Neural progenitor cell (in vitro differentiated cells): ENCODE results near the gene VIPR1. TPM values are rescaled to one million over a fixed set of nuclear protein-coding genes. Genes with fewer than 3 reads are reported as not detected.

Experiments
- DNase-seq: peaks from one replicate; pipeline ENCODE4 v3.0.0-alpha.2; 2016; ENCODE audit warnings: low spot score
- H2AFZ ChIP-seq: fragments of 200-600 bp; sonication (generic); replicated peaks from 2 replicates; pipeline ENCODE4 v1.6.1; 2016; ENCODE audit warnings: antibody characterized with exemption
- H3F3A ChIP-seq: fragments of 200-600 bp; sonication (generic); 2 replicates; pipeline ENCODE4 v1.6.1; 2016; ENCODE audit warnings: antibody characterized with exemption, low read depth
- H3K27ac ChIP-seq: fragments of 200-600 bp; sonication (generic); 2 replicates; pipeline ENCODE4 v1.5.1; 2016; ENCODE audit warnings: mild to moderate bottlenecking
- H3K27me3 ChIP-seq: fragments of 200-600 bp; sonication (generic); 2 replicates; pipeline ENCODE4 v1.6.1; 2016; ENCODE audit warnings: mild to moderate bottlenecking, moderate library complexity
- H3K36me3 ChIP-seq: fragments of 200-600 bp; sonication (generic); 2 replicates; pipeline ENCODE4 v1.5.1; 2016
- H3K4me1 ChIP-seq: fragments of 200-600 bp; sonication (generic); 2 replicates; pipeline ENCODE4 v1.6.1; 2016; ENCODE audit warnings: mixed run types
- H3K4me2 ChIP-seq: fragments of 200-600 bp; sonication (generic); 2 replicates; pipeline ENCODE4 v1.6.1; 2016
- H3K4me3 ChIP-seq: fragments of 200-600 bp; sonication (generic); 2 replicates; pipeline ENCODE4 v1.5.1; 2016
- H3K79me2 ChIP-seq: fragments of 200-600 bp; sonication (generic); 2 replicates; pipeline ENCODE4 v1.6.1; 2016; ENCODE audit warnings: low read depth
- H3K9ac ChIP-seq: fragments of 200-600 bp; sonication (generic); 2 replicates; pipeline ENCODE4 v1.6.1; 2016
- H3K9me3 ChIP-seq: fragments of 200-600 bp; sonication (generic); 2 replicates; pipeline ENCODE4 v1.5.1; 2016; ENCODE audit warnings: low read depth
- H4K20me1 ChIP-seq: fragments of 200-600 bp; sonication (generic); 2 replicates; pipeline ENCODE4 v1.6.1; 2016; ENCODE audit warnings: low read depth
- H3K27ac Mint-ChIP-seq: 3 replicates; pipeline ENCODE4 v1.8.0; 2021; ENCODE audit warnings: mixed read lengths
- H3K27me3 Mint-ChIP-seq: 2 replicates; pipeline ENCODE4 v1.8.0; 2022; ENCODE audit warnings: low read depth, mild to moderate bottlenecking, inconsistent platforms, moderate library complexity, mixed read lengths; ENCODE audit not compliant: insufficient read depth
- H3K36me3 Mint-ChIP-seq: 3 replicates; pipeline ENCODE4 v1.8.0; 2021; ENCODE audit warnings: mixed read lengths
- H3K4me1 Mint-ChIP-seq: 3 replicates; pipeline ENCODE4 v1.8.0; 2021; ENCODE audit warnings: mixed read lengths
- H3K4me3 Mint-ChIP-seq: 3 replicates; pipeline ENCODE4 v1.8.0; 2021; ENCODE audit warnings: mild to moderate bottlenecking, moderate library complexity, mixed read lengths
- H3K9me3 Mint-ChIP-seq: 3 replicates; pipeline ENCODE4 v1.8.0; 2020; ENCODE audit warnings: mixed read lengths
- CTCF ChIP-seq: fragments of 200-600 bp; sonication (generic); IDR thresholded peaks from 2 replicates; pipeline ENCODE4 v1.5.1; 2017; ENCODE audit warnings: antibody characterized with exemption, mild to moderate bottlenecking
- EZH2 ChIP-seq: fragments of 200-600 bp; sonication (generic); IDR thresholded peaks from 2 replicates; pipeline ENCODE4 v1.6.1; 2017; ENCODE audit warnings: antibody characterized with exemption, mild to moderate bottlenecking, moderate library complexity
- EZH2phosphoT487 ChIP-seq: fragments of 200-600 bp; sonication (generic); IDR thresholded peaks from 2 replicates; pipeline ENCODE4 v1.6.1; 2017; ENCODE audit warnings: antibody characterized with exemption
- total RNA-seq: library from RNA; depleted of rRNA; stranded (reverse); fragments of >200 nt; gene quantifications from 2 replicates; pipeline ENCODE4 v1.2.3, GENCODE V29; 2015; ENCODE audit warnings: low replicate concordance

Gene VIPR1
- total RNA-seq, 1 donor from 2014 or later, result 1.4 TPM

- no peak overlapping the region for H3K4me2 ChIP-seq
- H4K20me1 ChIP-seq, result no peaks in the 10 kb centered on the region
- peaks cover 5% of the 10 kb centered on the region for H3K27me3 Mint-ChIP-seq
- no peak overlapping the region for H3K27ac ChIP-seq
- no peaks in the 10 kb centered on the region for H3K36me3 ChIP-seq
- TF ChIP-seq EZH2 (no peak), EZH2phosphoT487 (no peak), CTCF (no peak)
- H3K36me3 Mint-ChIP-seq, result no peaks in the 10 kb centered on the region
- H3F3A ChIP-seq, result no peaks in the 10 kb centered on the region
- no peaks in the 10 kb centered on the region for H3K27me3 ChIP-seq
- H3K79me2 ChIP-seq, result no peaks in the 10 kb centered on the region
- no peaks in the 10 kb centered on the region for H3K4me1 ChIP-seq
- no peak for DNase-seq
- no peaks in the 10 kb centered on the region for H3K4me1 Mint-ChIP-seq
- no peak overlapping the region for H3K4me3 Mint-ChIP-seq
- no peak overlapping the region for H2AFZ ChIP-seq
- no peak overlapping the region for H3K27ac Mint-ChIP-seq
- H3K9me3 Mint-ChIP-seq, result peaks cover 2% of the 10 kb centered on the region
- no peak overlapping the region for H3K4me3 ChIP-seq
- no peaks in the 10 kb centered on the region for H3K9me3 ChIP-seq
- H3K9ac ChIP-seq, result no peak overlapping the region
Measured at GRCh38 chr3:42478830-42479229, 23.6 kb upstream of the VIPR1 start.

GRCh38 chr3:42486814-42487565, 15.5 kb upstream of the VIPR1 start:
- H3K4me2 ChIP-seq, result no peak overlapping the region
- DNase-seq, result no peak

GRCh38 chr3:42488687-42489086, 13.8 kb upstream of the VIPR1 start:
- H2AFZ ChIP-seq, result peak overlapping the region; percentile 37
- no peak overlapping the region for H3K4me3 ChIP-seq
- no peak overlapping the region for H3K4me3 Mint-ChIP-seq
- TF ChIP-seq EZH2 (no peak), CTCF (no peak), EZH2phosphoT487 (no peak)
- no peak overlapping the region for H3K27ac Mint-ChIP-seq
- no peaks in the 10 kb centered on the region for H3K27me3 ChIP-seq
- no peaks in the 10 kb centered on the region for H3K9me3 Mint-ChIP-seq
- no peak overlapping the region for H3K27ac ChIP-seq
- no peak overlapping the region for H3K9ac ChIP-seq
- H3K4me2 ChIP-seq, result no peak overlapping the region
- no peaks in the 10 kb centered on the region for H3K36me3 Mint-ChIP-seq
- no peaks in the 10 kb centered on the region for H3K4me1 Mint-ChIP-seq
- no peaks in the 10 kb centered on the region for H3K9me3 ChIP-seq
- H3K27me3 Mint-ChIP-seq, result peaks cover 3% of the 10 kb centered on the region
- DNase-seq, result no peak
- H3K4me1 ChIP-seq, result no peaks in the 10 kb centered on the region
- no peaks in the 10 kb centered on the region for H4K20me1 ChIP-seq
- H3K79me2 ChIP-seq, result no peaks in the 10 kb centered on the region
- no peaks in the 10 kb centered on the region for H3K36me3 ChIP-seq
- no peaks in the 10 kb centered on the region for H3F3A ChIP-seq

More at GRCh38 chr3:42486814-42487565, 15.5 kb upstream of the VIPR1 start:
- Mint-ChIP-seq H3K4me3 (no peak overlapping the region), H3K27ac (no peak overlapping the region), H3K27me3 (peaks cover 3% of the 10 kb centered on the region), H3K36me3 (no peaks in the 10 kb centered on the region), H3K4me1 (no peaks in the 10 kb centered on the region), H3K9me3 (no peaks in the 10 kb centered on the region)
- H3K9ac ChIP-seq, result no peak overlapping the region
- H2AFZ ChIP-seq, result no peak overlapping the region
- H3K9me3 ChIP-seq, result no peaks in the 10 kb centered on the region
- H3K27ac ChIP-seq, result no peak overlapping the region
- H3K27me3 ChIP-seq, result no peaks in the 10 kb centered on the region
- no peaks in the 10 kb centered on the region for H3F3A ChIP-seq
- H3K4me1 ChIP-seq, result no peaks in the 10 kb centered on the region
- no peaks in the 10 kb centered on the region for H4K20me1 ChIP-seq
- H3K4me3 ChIP-seq, result no peak overlapping the region
- no peaks in the 10 kb centered on the region for H3K36me3 ChIP-seq
- H3K79me2 ChIP-seq, result no peaks in the 10 kb centered on the region
- no peak for TF ChIP-seq EZH2phosphoT487
- no peak for TF ChIP-seq CTCF
- no peak for TF ChIP-seq EZH2
